COLO668 (cell line): ENCODE data around the gene LAMA4.

Experiments
- DNase-seq: peaks from one replicate; lab custom pipeline; 2025; ENCODE audit not compliant: unreplicated experiment; lab: John Stamatoyannopoulos, UW

Gene LAMA4

GRCh38 chr6:112241820-112242429 is 12.4 kb downstream of the LAMA4 start:
- DNase-seq: no peak

GRCh38 chr6:112237595-112237994 is 16.8 kb downstream of the LAMA4 start:
- no peak for DNase-seq

GRCh38 chr6:112237066-112237465 is 17.3 kb downstream of the LAMA4 start:
- DNase-seq: no peak

DNA sequence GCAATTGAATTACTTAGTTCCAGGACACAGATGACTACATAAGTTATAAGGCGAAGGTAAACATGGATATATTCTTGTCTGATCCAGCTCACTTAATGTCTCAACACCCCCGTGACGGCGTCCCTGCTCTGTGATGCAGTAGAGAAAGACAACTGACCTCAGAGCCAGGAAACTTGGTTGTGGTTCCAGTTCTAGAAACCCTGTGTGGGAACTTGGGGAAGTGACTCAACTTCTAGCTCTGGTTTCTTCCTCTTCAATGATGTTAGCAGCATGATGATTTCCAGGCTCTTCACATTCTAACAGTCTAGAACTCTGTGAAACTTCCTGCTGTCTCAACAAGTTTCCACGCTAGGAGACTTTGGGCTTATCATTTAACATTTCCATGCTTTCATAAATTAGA is 18.4 kb downstream of the LAMA4 start:
- DNase-seq: no peak

DNA sequence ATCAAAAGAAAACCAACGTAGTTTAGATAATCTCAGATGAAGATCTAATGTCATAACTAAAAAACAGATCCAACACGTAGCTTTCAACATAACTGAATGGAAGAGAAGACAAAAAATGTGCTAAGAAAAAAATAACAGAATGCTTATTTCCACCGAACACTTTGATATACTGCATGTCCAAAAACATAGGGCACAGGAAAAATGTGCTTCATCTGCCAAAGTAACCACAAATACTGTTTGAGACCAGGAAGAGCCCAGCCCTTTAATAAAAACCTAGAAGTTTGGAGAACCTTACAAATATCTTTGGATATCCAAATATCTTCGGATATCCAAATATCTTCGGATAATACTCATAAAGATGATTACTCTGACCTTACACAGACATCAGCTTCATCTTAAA is 19.8 kb downstream of the LAMA4 start:
- DNase-seq: no peak

GRCh38 chr6:112233847-112234246 is 20.5 kb downstream of the LAMA4 start:
- DNase-seq: no peak

DNA sequence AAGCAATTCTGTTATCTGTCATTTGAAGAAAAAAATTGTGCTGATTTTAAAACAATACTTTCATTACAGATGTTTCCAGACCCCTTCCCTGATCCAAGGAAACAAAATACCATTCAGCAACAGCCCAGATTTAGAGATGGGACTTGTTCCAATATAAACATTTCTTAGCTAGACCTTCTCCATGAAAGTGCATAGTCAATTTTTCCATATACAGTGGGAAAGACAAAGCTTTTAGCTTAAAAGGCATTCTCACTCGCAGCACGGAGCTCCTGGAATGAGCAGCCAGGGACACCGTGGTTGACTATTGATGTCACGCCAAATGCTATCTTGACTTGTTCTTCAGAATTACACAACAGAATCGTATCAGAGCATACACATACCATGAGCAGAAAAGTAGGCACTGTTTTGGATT is 21.5 kb downstream of the LAMA4 start:
- no peak for DNase-seq

GRCh38 chr6:112231594-112232060 is 22.7 kb downstream of the LAMA4 start:
- DNase-seq: peak; percentile 71

- peak; percentile 30 for DNase-seq
These were observed 23.2 kb downstream of the LAMA4 start for GRCh38 chr6:112231164-112231563.

DNA sequence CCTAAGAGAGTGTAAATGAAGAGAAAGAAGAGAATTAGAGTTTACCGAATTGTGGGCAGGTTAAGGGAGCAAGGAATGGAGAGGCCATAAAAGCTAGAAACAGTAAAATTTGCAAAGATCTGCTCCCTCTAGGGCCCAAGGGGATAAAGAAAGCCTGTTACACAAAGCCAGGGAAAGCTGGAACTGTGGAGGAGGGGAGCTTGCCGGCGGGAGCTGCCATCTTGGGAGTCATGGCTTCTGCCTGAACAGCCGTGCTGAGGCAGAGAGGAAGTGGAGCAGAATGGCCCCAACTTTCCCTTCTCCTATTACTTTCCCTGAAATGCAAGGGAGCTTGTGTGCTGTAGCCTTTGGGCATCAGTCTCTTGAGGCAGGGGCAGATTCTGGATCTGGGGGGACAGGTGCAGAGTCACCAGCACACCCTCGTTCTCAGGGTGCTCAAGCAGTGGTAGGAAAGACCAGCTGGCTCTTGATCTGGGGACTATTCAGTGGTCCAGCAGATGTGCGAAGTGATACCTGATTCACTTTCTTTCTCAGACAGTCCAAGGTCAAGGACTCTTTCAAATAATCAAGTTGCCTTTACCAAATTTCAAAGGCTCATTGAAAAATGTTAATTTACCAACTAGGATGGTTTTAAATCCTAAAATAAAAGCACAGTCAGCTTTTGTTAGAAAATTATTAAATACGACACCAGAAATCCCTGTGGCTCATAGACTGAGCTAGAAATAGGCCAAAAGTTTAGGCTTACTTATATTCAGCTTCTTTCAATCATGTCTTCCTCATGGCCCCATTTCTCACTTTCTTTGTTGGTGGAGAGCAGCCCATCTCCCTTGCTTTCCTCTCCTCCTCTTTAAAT is 25.7 kb downstream of the LAMA4 start:
- no peak for DNase-seq

DNA sequence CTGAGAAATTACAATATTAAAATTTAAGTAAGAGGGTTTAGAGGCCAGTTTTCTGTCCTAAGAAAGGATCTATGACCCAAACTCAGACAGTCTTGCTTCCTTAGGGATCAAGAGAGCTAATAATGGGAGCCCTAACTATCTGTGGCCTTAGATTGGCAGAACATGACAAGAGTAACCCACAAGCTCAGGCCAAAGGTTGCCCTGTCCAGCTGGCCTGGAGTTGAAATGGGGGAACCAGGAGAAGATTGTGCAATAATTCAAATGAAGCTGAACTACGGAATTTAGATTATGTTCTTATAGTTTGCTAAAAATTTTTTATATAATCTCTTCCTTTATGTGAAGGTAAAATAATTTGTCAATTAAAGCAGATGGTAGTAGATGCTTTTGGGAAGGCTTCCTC is 26.4 kb downstream of the LAMA4 start:
- no peak for DNase-seq

DNA sequence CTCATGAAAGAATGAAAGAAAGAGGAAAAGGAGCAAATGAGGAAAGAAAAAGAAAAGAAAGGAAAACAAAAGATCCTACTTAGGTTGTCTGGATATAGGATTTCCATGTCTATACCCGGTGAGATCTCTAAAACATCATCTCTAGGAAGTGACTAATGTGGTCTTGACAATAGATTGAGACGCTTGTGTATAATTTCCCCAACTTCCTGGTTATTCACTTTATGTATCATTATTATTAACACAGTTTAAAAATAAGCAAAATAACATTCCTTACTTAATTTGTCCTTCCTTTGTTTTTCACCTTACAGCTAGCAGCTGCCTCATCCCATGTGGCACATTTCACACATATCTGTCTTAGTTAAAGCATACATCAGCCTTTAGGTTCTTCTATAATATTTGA is 27.0 kb downstream of the LAMA4 start:
- DNase-seq: no peak

- DNase-seq: no peak
These were observed 28.7 kb downstream of the LAMA4 start for GRCh38 chr6:112225691-112226090.

GRCh38 chr6:112224088-112224487 is 30.3 kb downstream of the LAMA4 start:
- no peak for DNase-seq

GRCh38 chr6:112223070-112223861 is 31.1 kb downstream of the LAMA4 start:
- no peak for DNase-seq

- no peak for DNase-seq
These were observed 32.1 kb downstream of the LAMA4 start for GRCh38 chr6:112221981-112222852.

GRCh38 chr6:112221561-112221960 is 32.8 kb downstream of the LAMA4 start:
- no peak for DNase-seq

GRCh38 chr6:112218563-112218962 is 35.8 kb downstream of the LAMA4 start:
- DNase-seq: no peak

GRCh38 chr6:112216662-112217551 is 37.5 kb downstream of the LAMA4 start:
- DNase-seq: peak; percentile 28
